Upper lobe of right lung (tissue), 1 donor: Measurements from ENCODE around the gene ZNF385A. TPM values are rescaled to one million over a fixed set of nuclear protein-coding genes. Genes with fewer than 3 reads are reported as not detected.

Experiments used
- ATAC-seq: fragments of 200-7000 bp; cut with Tn5 transposase; one replicate; pipeline ENCODE4 v1.9.1; 2020; ENCODE audit warnings: mild to moderate bottlenecking, moderate library complexity
- DNase-seq: peaks from one replicate; pipeline ENCODE4 v3.0.0-alpha.2; 2020
- H3K27ac ChIP-seq: fragments of 200-600 bp; one replicate; pipeline ENCODE4 v1.8.0; 2022
- H3K27me3 ChIP-seq: fragments of 200-600 bp; one replicate; pipeline ENCODE4 v1.8.0; 2022; ENCODE audit warnings: mild to moderate bottlenecking
- H3K36me3 ChIP-seq: fragments of 200-600 bp; one replicate; pipeline ENCODE4 v1.8.0; 2022
- H3K4me1 ChIP-seq: fragments of 200-600 bp; one replicate; pipeline ENCODE4 v1.8.0; 2022
- H3K4me3 ChIP-seq: fragments of 200-600 bp; one replicate; pipeline ENCODE4 v1.8.0; 2022; ENCODE audit warnings: mild to moderate bottlenecking
- H3K9me3 ChIP-seq: fragments of 200-600 bp; one replicate; pipeline ENCODE4 v1.8.0; 2022
- intact Hi-C: fragments of 100-400 bp; cut with DNase I; formaldehyde crosslinking; loops from one replicate; pipeline ENCODE4 v1.11.0; 2022
- total RNA-seq: library from RNA; stranded (reverse); fragmentation: NEBNext Ultra II Directional; extraction: Animal tissue kit (Norgen Biotek cat#: 25700); gene quantifications from one replicate; pipeline ENCODE4 v1.2.1, GENCODE V29; 2021
- TF ChIP-seq, protein P1 (sequence below): fragments of 200-600 bp; IDR thresholded peaks from one replicate; pipeline ENCODE4 v1.8.0; 2022; ENCODE audit warnings: antibody characterized with exemption
- donor health status: DM: no; HTN: yes; CAD: no; lungs with severe emphysema.

The ZNF385A gene
- total RNA-seq, 1 donor from 2014 or later: 26.6 TPM

DNA sequence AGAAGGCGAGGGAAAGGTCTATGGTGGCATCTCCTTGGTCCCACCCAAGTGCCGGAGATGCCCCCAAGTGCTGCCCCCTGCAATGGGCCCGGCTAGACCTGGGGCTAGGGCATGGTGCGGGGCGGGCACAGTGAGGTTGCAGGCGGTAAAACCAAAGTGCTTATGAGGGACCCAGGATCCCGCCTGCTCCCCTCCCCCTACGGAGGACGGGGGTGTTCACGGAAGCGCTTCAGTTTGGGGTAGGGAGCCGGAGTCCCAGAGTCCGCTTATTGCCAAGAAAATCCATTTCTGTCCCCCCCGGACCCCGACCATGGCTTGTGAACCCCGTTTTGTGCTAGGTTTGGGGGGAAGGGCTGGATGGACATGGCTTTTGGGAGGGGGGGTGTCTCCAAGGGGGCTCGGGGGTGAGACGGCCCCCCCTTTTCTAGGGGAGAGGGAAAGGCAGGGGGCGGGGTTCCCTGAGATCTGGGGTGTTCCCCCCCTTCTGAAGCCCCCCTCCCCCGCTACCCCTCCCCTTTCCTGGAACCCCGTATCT lies 14.9 kb downstream of the ZNF385A start:
- H3K9me3 ChIP-seq: no peaks in the 10 kb centered on the region
- TF ChIP-seq, protein P1, sequence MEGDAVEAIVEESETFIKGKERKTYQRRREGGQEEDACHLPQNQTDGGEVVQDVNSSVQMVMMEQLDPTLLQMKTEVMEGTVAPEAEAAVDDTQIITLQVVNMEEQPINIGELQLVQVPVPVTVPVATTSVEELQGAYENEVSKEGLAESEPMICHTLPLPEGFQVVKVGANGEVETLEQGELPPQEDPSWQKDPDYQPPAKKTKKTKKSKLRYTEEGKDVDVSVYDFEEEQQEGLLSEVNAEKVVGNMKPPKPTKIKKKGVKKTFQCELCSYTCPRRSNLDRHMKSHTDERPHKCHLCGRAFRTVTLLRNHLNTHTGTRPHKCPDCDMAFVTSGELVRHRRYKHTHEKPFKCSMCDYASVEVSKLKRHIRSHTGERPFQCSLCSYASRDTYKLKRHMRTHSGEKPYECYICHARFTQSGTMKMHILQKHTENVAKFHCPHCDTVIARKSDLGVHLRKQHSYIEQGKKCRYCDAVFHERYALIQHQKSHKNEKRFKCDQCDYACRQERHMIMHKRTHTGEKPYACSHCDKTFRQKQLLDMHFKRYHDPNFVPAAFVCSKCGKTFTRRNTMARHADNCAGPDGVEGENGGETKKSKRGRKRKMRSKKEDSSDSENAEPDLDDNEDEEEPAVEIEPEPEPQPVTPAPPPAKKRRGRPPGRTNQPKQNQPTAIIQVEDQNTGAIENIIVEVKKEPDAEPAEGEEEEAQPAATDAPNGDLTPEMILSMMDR: no peak
- DNase-seq (no peak), ATAC-seq (no peak)
- H3K4me3 ChIP-seq: peak overlapping the region; percentile 30
- H3K36me3 ChIP-seq: peaks cover 4% of the 10 kb centered on the region
- peaks cover 35% of the 10 kb centered on the region for H3K4me1 ChIP-seq
- no peak overlapping the region for H3K27ac ChIP-seq
- intact Hi-C loops: loop anchor here (10.0 kb wide), 2 partner anchors 115 to 145 kb away; no protein-coding TSS in a partner anchor
- H3K27me3 ChIP-seq: no peaks in the 10 kb centered on the region

DNA sequence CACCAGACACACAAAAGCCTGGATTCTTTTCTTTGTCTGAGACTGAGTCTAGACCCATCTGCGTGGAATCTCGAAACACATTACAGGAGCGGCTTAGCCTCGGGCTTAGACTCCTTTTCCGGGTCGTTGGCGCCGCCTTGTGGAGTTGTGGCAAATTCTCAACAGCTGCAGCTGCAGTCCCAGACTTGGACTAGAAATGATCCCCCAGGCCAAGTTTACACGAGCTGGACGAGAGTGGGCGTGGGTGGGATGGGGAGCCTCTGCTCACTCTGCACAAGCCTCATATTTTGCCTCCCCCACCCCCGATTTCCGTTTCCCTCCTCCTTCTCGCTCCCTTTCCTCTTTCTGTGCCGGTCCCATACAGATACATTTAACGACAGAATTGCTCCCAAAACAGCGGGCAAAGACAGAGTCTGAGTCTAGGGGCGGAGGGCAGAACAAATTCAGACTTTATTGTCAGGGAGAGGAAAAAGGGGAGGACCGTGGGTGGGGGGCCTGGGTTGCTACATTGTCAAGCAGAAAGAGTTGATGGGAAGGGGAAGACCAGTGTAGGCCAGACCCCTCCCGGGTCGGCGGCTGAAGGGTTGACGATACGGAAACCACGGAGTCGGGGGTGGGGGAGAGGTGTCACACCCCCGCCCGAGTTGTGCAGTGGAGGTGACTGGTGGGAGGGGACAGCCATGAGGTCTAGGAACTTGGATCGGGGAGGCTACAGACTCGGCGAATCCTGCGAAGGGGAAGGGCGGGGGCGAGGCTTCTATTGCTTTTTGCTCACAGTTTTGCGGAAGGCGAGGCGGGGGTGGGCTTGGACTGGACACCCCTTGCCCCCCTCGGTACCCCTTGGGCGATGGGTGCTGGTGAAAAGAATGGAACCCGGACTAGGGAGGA lies 15.6 kb downstream of the ZNF385A start:
- DNase-seq (peak; percentile 93), ATAC-seq (peak; percentile 82)
- peaks cover 35% of the 10 kb centered on the region for H3K4me1 ChIP-seq
- peaks cover 3% of the 10 kb centered on the region for H3K36me3 ChIP-seq
- H3K9me3 ChIP-seq: no peaks in the 10 kb centered on the region
- H3K4me3 ChIP-seq: peak overlapping the region; percentile 30
- TF ChIP-seq, protein P1: peak; percentile 79
- no peaks in the 10 kb centered on the region for H3K27me3 ChIP-seq
- intact Hi-C loops: loop anchor here (10.0 kb wide), 2 partner anchors 114 to 144 kb away; no protein-coding TSS in a partner anchor
- H3K27ac ChIP-seq: no peak overlapping the region

DNA sequence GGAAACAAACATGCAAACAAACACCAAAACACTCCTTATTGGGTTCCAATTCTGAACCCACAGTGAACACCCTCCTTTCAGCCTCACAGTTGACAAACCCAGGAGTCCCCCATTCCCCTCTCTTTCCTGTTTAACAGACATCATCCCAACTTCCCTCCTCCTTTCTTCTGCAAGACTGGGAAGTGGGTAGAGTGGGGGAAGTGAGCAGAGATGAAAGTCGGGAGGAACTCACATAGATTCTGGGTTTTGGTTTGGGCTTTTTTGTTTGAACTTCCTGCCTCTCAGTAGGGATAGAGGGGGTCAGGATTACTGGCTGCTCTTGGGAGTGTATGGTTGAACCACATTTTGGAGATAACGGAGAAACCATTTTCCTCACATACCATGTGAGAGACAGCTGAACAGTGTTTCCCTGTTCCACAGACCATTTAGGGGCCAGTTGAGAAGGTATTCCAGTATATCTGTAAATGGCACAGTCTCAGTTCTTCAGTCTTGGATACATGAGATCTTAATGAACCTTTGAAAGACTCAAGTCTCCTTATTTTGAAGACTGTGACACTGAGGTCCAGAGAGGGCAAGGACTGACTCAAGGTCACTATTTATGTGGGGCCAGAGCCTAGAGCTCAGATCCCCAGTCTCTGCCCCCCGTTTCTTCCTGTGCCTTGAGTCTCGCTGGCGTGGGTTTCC lies 16.4 kb downstream of the ZNF385A start:
- intact Hi-C loops: loop anchor here (10.0 kb wide), 2 partner anchors 113 to 143 kb away; no protein-coding TSS in a partner anchor
- H3K36me3 ChIP-seq: no peaks in the 10 kb centered on the region
- no peak for ATAC-seq
- H3K4me3 ChIP-seq: peak overlapping the region; percentile 30
- H3K9me3 ChIP-seq: no peaks in the 10 kb centered on the region
- TF ChIP-seq, protein P1: no peak
- peaks cover 35% of the 10 kb centered on the region for H3K4me1 ChIP-seq
- no peak for DNase-seq
- H3K27me3 ChIP-seq: no peaks in the 10 kb centered on the region
- no peak overlapping the region for H3K27ac ChIP-seq

DNA sequence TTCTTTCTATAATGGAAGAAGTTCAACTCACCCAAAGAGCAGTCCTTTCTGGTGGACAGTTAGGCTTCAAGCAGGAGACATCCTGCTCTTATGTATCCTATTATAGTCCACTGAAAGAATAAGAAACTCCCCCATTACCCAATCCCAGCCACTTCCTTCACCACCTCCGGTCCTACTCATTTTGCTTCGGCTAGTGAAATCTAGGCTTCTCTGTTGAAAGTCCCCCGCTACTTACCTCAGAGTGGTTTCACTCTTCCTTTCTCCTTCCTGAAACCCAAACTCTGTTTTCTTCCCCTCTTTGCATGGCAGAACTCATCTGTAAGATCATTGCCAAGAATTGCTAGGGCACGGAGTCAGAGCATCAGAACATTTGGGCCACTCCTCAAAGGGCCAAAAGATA lies 20.1 kb downstream of the ZNF385A start, which contains the start of gene GPR84:
Gene GPR84 (minus strand): TSS at position 74 of the 400 bp plus-strand sequence. CDS start 635 bp downstream, outside the sequence.
- ATAC-seq: peak; percentile 37

DNA sequence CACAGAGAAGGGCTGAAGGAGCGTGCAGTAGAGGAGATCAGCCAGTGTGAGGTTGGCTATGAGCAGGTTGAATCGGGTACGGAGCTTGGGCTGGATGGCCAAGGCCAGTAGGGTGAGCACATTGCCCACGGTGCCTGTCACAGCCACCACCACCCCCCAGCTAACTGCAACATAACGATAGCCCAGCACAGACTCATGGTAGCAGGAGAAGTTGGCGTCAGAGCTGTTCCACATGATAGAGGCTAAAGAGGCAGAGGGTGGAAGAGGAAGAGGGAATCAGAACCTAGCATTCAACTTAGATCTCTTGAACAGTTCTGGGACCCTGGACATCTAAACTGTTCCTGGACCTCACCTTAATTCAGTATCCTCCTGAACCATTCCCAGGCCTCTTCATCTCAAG lies 20.9 kb downstream of the ZNF385A start:
- Histone ChIP-seq H3K4me1 (peaks cover 17% of the 10 kb centered on the region), H3K9me3 (no peaks in the 10 kb centered on the region), H3K27me3 (no peaks in the 10 kb centered on the region), H3K36me3 (no peaks in the 10 kb centered on the region), H3K27ac (no peak overlapping the region), H3K4me3 (no peak overlapping the region)
- ATAC-seq (no peak), DNase-seq (no peak)
- intact Hi-C loops: loop anchor here (10.0 kb wide), 2 partner anchors 109 to 139 kb away; no protein-coding TSS in a partner anchor
- TF ChIP-seq, protein P1: no peak

More for the DNA sequence above, 20.1 kb downstream of the ZNF385A start, which contains the start of gene GPR84:
- H3K9me3 ChIP-seq: no peaks in the 10 kb centered on the region
- intact Hi-C loops: loop anchor here (10.0 kb wide), 2 partner anchors 110 to 140 kb away; no protein-coding TSS in a partner anchor
- no peaks in the 10 kb centered on the region for H3K27me3 ChIP-seq
- DNase-seq: no peak
- no peaks in the 10 kb centered on the region for H3K36me3 ChIP-seq
- H3K4me3 ChIP-seq: no peak within 1 kb of the TSS
- TF ChIP-seq, protein P1: no peak
- H3K27ac ChIP-seq: no peak within 1 kb of the TSS
- H3K4me1 ChIP-seq: peaks cover 24% of the 10 kb centered on the region
